GM19240 (cell line): Measurements from ENCODE around the gene C9orf85.
A peak's percentile ranks its signal among the peaks of the same experiment; 100 is the strongest.
"Not testable (repeated sequence)": the region's sequence is repeated elsewhere in the genome, so short reads cannot be mapped to it uniquely, and the experiment has no call there.

ENCODE experiments used
- DNase-seq: peaks from one replicate; pipeline ENCODE4 v3.0.0; 2011; ENCODE audit warnings: low spot score; ENCODE audit not compliant: insufficient read length

C9orf85 gene

GRCh38 chr9:71911061-71911907, at the start of gene C9orf85, which contains the start of gene ABHD17B:
TSS of gene C9orf85 (plus strand) at chr9:71911639. CDS start at chr9:71911735, 96 bp downstream.
TSS of gene ABHD17B (minus strand) at chr9:71911193. CDS start at chr9:71875080, 36,113 bp downstream.
- peak; percentile 69 for DNase-seq

DNA sequence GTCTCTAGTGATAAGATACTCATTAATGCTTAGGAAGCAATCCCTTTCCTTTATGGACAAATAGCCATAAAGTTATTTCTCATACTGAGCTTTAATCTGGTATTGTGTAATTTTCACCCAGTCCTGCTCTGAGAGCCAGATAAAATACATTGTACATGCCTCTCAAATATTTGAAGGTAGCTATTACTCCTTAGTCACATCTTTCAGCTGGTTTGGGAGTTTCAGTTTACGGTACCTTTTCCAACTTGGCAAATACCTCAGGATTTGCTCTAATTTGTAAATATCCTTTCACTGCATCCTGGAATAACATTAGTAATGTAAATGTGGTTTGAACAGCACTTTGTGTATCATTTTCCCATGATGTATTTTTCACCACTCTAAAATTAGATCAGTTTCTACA, 47.8 kb upstream of the C9orf85 start:
- no peak for DNase-seq

DNA sequence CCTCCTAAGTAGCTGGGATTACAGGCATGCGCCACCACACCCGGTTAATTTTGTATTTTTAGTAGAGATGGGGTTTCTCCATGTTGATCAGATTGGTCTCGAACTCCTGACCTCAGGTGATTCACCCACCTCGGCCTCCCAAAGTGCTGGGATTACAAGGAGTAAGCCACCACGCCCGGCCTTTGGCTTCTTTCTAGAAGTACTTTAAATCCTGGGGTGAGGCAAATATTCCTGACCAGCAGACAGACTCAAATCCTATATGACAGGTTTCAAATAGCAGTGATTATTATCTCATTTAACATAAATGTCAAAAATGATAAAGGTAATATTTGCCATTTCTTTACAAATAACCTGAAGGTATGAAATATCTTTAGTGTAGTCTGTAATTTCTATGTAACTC, 36.1 kb upstream of the C9orf85 start:
- DNase-seq, result no peak

GRCh38 chr9:71876106-71876505, 35.3 kb upstream of the C9orf85 start:
- no peak for DNase-seq

- no peak for DNase-seq
Observed at GRCh38 chr9:71876829-71877228, 34.6 kb upstream of the C9orf85 start.

DNA sequence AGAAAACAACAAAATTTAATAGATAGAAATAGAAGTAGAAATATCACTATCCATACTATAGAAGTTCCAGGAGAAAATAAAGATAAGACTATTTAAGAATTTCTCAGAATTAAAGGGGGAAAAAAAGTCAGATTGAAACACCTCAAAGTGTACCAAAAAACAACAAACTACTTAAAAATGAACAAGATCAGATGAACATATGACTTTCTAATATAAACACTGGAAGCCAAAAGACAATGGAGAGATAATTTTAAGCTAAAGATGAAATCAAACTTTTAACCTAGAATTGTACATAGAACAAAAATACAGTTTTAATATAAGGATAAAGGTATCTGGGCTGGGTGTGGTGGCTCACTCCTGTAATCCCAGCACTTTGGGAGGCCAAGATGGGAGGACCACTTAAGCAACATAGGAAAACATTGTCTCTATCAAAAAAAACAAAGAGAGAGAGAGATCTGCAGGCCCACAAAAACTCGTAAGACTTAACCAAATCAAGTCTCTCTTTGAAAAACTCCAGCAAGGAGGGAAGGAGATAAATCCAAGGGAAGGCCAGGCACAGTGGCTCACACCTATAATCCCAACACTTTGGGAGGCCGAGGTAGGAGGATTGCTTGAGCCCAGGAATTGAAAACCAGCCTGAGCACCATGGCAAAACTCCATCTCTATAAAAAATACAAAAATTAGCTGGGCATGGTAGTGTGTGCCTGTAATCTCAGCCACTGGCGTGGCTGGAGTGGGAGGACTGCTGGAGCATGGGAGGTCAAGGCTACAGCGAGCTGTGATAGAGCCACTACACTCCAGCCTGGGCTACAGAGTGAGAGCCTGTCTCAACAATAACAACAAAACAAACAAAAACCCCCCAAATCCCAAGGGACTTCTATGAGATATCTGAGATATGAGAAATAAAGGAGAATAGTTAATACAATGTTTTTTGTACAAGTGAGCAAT, 32.8 kb upstream of the C9orf85 start:
- DNase-seq, result no peak

- no peak for DNase-seq
Observed at GRCh38 chr9:71879644-71880174, 31.7 kb upstream of the C9orf85 start.

DNA sequence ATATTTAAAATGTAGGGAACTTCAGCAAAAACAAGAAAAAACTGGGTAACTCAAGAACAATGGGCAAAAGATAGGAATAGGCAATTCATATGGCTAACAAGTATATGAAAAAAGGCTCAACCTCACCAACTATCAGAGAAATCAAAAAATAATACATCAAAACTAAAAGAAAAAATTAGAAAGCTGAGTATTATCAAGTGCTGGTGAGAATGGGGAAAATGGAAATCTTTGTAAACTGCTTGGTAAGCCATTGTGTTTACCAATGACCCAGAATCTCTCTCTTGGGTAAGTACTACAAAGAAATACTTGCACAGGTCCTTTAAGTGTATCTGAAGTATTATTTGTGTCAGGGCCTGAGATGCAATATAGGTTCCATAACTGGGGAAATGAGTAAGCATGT, 27.4 kb upstream of the C9orf85 start:
- DNase-seq, result no peak

DNA sequence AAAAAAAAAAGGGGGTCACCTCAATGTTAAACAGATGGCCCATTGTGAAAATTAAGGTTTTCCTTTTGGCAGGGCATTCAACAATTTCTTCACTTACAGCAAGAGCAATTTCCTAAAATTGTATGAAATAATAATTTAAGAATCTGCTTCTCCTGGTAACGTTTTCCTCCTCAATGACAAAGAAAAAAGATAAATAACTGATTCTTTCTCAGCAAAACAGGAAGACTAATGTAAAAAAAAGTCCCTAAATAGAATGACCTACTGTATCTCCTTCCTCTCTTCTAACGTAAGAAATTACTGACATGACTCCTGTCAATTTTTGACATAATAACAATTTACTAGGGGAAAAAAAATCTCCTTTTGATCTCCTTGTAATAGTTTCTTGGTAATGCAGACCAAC, 26.0 kb upstream of the C9orf85 start:
- DNase-seq, result no peak

- DNase-seq, result no peak
Observed at GRCh38 chr9:71886015-71886414, 25.4 kb upstream of the C9orf85 start.

- DNase-seq, result no peak
Observed at GRCh38 chr9:71886541-71886940, 24.9 kb upstream of the C9orf85 start.

DNA sequence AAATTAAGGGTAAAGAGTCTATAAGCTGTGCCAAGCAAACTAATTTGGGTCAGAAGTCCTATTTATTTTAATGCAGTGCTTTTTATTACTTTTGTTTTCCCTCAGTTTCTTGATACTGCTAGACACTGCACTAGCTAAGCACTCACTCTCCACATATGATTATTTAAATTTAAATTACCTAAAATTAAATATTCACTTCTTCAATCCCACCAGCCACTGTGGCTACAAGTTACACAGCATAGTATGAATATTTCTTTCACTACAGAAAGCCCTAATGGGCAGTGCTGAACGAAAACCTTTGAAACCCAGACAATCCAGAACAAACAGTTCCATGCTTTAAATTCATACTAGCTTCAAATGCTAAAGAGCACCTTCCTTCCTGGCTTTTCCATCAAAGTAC, 24.1 kb upstream of the C9orf85 start:
- DNase-seq, result no peak

GRCh38 chr9:71890042-71890679, 21.3 kb upstream of the C9orf85 start:
- DNase-seq, result no peak

DNA sequence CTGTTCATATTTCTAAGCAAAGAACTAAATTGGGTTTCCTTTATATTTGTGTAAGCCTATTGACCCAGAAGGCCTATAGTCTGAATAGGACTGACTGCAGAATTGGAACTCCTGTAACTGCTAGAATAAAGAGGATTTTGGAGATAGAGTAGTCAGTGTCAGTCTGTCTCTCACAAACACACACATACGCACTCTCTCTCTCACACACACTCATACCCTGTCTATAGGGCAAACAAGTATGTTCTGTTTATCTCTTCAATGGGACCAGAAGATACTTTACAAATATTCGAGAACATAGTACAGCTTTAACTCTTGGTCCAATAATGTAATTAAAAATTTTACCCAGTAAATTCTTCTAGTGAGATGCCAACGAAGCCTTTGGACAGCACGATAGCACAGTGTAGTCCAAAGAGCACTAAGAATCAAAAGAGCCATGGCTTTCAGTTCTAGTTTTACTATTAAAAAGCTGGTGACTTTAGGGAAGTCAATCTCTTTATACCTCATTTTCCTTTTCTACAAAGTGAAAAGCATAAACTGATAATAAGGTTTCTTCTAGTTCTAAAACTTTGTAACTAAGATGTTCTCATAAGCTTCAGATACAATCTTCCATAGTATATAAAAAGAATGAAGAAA, 19.8 kb upstream of the C9orf85 start:
- DNase-seq, result no peak

GRCh38 chr9:71895117-71895516, 16.3 kb upstream of the C9orf85 start:
- DNase-seq, result no peak

GRCh38 chr9:71895955-71896354, 15.5 kb upstream of the C9orf85 start:
- DNase-seq, result no peak

DNA sequence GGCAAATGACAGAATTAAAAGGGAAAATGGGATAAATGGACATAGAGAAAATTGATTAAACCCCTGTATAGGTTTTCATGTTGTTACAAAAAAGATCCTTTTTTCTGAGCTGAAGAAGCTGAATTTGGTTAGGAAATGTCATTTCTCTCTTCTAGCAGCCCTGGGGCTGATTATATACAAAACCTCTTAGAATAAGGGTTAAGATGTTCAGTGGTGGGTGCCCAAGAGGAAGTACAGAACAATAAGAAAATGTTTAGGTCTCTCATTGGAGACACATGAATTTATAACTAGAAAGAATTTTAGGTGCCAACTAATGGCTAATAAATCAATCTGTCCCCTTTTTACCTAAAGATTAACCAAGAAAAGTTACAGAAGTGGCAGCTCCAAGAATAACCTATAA, 14.7 kb upstream of the C9orf85 start:
- DNase-seq, result no peak

DNA sequence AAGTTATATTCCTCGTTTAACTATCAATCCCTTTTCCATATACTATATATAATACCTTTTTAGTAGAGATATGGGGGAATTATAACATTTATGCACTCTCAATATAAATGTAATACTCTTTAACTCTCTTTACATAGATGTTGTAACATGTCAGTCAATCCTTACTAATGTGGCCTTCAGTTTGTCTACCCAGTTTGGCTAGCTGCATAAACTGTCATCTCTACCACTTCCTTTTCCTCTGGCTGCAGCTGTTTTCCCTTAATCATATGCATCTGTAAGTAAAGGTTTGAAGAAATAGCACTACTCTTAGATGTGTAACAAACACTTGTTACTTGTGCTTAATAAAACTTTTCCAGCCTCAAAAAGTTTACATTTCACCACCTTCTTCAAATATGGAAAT, 13.9 kb upstream of the C9orf85 start:
- DNase-seq, result no peak

DNA sequence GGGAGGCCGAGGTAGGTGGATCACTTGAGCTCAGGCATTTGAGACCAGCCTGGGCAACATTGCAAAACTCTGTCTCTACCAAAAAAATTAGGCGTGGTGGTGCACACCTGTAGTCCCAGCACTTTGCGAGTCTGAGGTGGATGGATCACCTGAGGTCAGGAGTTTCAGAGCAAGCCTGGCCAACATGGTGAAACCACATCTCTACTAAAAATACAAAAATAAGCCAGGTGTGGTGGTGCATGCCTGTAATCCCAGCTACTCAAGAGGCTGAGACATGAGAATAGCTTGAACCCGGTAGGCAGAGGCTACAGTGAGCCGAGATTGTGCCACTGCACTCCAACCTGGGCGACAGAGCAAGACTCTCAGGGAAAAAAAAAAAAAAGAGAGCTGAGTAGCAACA, 12.7 kb upstream of the C9orf85 start:
- not testable (repeated sequence) for DNase-seq

DNA sequence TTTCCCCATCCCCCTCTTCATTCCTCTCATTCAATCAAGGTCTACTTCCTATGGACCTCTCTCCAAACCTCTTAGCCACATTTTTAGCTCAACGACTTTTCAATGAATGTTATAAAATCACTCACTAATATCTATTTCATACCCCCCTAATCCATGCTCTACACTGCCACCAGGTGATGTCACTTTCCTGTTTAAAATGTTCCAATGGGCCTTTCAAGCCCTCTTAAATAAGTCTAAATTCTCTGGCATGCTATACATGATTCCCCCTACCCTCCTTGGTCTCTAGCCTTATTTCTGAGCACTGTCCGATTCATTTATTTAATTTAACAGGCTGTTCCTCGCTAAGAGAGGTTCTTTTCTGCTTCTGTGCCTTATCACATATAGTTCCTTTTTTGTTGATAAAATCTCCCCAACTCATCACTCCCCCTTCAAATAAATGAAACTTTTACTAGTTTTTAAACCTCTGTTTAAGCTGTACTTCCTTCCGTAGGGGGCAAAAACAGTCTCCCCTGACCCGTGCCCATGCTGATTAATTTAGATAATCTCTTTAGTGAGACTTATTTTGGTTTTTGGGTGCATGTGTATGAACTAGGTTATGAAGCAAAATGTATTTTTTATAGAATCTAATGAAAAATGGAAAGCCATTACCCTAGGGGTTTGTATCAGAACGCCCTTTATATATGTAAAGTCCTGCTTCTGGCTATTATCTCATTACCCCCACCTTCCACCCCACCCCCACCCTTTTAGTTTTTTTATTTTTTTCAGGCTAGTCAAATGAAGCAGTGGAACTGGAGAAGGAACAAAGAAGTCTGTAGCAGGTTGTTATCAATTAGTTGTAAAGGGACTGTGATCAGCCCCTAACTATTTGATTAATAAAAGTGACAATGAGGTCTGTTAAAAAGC, 9.5 kb upstream of the C9orf85 start:
- no peak for DNase-seq
